Endothelial cell (in vitro differentiated cells): ENCODE data around the gene CFAP90. TPM values are rescaled to one million over a fixed set of nuclear protein-coding genes. Genes with fewer than 3 reads are reported as not detected.

ENCODE experiments used
- DNase-seq: peaks from one replicate; pipeline ENCODE4 v3.0.0; 2021; ENCODE audit warnings: low spot score
- H3K27ac Mint-ChIP-seq: one replicate; pipeline ENCODE4 v1.8.0; 2021; ENCODE audit warnings: mixed read lengths, inconsistent platforms; ENCODE audit not compliant: unreplicated experiment
- H3K27me3 Mint-ChIP-seq: one replicate; pipeline ENCODE4 v1.8.0; 2021; ENCODE audit warnings: mild to moderate bottlenecking, moderate library complexity, mixed read lengths, inconsistent platforms; ENCODE audit not compliant: unreplicated experiment
- H3K36me3 Mint-ChIP-seq: one replicate; pipeline ENCODE4 v1.8.0; 2021; ENCODE audit warnings: mild to moderate bottlenecking, low read depth, mixed read lengths, inconsistent platforms; ENCODE audit not compliant: unreplicated experiment
- H3K4me1 Mint-ChIP-seq: one replicate; pipeline ENCODE4 v1.8.0; 2021; ENCODE audit warnings: mild to moderate bottlenecking, mixed read lengths, inconsistent platforms; ENCODE audit not compliant: unreplicated experiment
- H3K4me3 Mint-ChIP-seq: one replicate; pipeline ENCODE4 v1.8.0; 2021; ENCODE audit warnings: mild to moderate bottlenecking, mixed read lengths, inconsistent platforms; ENCODE audit not compliant: unreplicated experiment
- H3K9me3 Mint-ChIP-seq: one replicate; pipeline ENCODE4 v1.8.0; 2021; ENCODE audit warnings: mixed read lengths, inconsistent platforms; ENCODE audit not compliant: unreplicated experiment
- total RNA-seq: library from RNA; stranded (reverse); fragmentation: NEBNext Ultra II Directional; extraction: Animal tissue kit (Norgen Biotek cat#: 25700); gene quantifications from one replicate; pipeline ENCODE4 v1.2.1, GENCODE V29; 2021; ENCODE audit not compliant: unreplicated experiment
- TF ChIP-seq, protein P1 (sequence below): fragments of 200-600 bp; sonication (generic); IDR thresholded peaks from one replicate; pipeline ENCODE4 v1.5.0; 2021; ENCODE audit warnings: antibody characterized with exemption; ENCODE audit not compliant: unreplicated experiment

CFAP90 gene
- total RNA-seq, 1 donor from 2014 or later = not detected

- TF ChIP-seq, protein P1, sequence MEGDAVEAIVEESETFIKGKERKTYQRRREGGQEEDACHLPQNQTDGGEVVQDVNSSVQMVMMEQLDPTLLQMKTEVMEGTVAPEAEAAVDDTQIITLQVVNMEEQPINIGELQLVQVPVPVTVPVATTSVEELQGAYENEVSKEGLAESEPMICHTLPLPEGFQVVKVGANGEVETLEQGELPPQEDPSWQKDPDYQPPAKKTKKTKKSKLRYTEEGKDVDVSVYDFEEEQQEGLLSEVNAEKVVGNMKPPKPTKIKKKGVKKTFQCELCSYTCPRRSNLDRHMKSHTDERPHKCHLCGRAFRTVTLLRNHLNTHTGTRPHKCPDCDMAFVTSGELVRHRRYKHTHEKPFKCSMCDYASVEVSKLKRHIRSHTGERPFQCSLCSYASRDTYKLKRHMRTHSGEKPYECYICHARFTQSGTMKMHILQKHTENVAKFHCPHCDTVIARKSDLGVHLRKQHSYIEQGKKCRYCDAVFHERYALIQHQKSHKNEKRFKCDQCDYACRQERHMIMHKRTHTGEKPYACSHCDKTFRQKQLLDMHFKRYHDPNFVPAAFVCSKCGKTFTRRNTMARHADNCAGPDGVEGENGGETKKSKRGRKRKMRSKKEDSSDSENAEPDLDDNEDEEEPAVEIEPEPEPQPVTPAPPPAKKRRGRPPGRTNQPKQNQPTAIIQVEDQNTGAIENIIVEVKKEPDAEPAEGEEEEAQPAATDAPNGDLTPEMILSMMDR = no peak
- no peak for DNase-seq
- Mint-ChIP-seq H3K9me3 (no peaks in the 10 kb centered on the region), H3K36me3 (no peaks in the 10 kb centered on the region), H3K4me1 (no peaks in the 10 kb centered on the region), H3K27me3 (peaks cover 18% of the 10 kb centered on the region), H3K4me3 (peak overlapping the region; percentile 86), H3K27ac (peak overlapping the region; percentile 82)
Measured at GRCh38 chr5:7851240-7851592, 283 bp upstream of the CFAP90 start.

- TF ChIP-seq, protein P1 = no peak
- Mint-ChIP-seq H3K9me3 (no peaks in the 10 kb centered on the region), H3K27me3 (peaks cover 18% of the 10 kb centered on the region), H3K4me3 (peak overlapping the region; percentile 85), H3K4me1 (no peaks in the 10 kb centered on the region), H3K27ac (no peak overlapping the region), H3K36me3 (no peaks in the 10 kb centered on the region)
- DNase-seq = peak; percentile 30
Measured at GRCh38 chr5:7849681-7850394, 1.1 kb downstream of the CFAP90 start.

DNA sequence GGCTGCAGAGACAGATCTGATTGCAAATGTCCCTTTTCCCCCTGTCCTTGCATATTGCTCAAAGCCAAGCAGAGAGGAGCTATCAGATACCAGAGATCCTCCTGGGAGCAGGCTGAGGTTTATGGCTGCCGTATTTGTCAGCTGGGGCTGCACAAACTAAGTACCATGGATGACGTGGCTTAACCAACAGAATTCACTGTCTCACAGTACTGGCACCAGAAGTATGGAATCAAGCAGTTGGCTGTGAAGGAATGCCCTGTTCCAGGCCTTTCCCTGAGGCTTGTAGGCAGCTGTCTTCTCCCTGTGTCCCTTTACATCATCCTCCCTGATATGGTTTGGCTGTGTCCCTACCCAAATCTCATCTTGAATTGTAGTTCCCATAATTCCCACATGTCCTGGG, 2.6 kb downstream of the CFAP90 start:
- TF ChIP-seq, protein P1 = no peak
- Mint-ChIP-seq H3K4me3 (no peak overlapping the region), H3K9me3 (no peaks in the 10 kb centered on the region), H3K4me1 (no peaks in the 10 kb centered on the region), H3K27ac (no peak overlapping the region), H3K36me3 (no peaks in the 10 kb centered on the region), H3K27me3 (peaks cover 18% of the 10 kb centered on the region)
- no peak for DNase-seq

DNA sequence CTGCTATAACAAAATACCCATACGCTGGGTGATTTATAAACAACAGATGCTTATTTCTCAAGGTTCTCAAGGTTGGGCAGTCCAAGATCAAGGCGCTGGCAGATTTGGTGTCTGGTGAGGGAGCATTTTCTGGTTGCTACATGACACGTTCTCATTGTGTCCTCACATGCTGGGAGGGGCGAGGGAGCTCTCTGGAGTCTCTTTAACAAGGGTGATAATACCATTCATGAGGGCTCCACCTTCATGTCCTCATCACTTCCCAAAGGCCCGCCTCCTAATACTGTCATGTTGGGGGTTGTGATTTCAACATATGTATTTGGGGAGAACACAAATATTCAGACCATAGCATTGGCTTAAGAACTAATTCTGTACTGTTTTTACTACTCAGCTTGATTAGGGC, 4.6 kb downstream of the CFAP90 start:
- TF ChIP-seq, protein P1 = no peak
- DNase-seq = no peak
- Mint-ChIP-seq H3K4me1 (no peaks in the 10 kb centered on the region), H3K9me3 (no peaks in the 10 kb centered on the region), H3K27me3 (peaks cover 14% of the 10 kb centered on the region), H3K4me3 (no peak overlapping the region), H3K36me3 (no peaks in the 10 kb centered on the region), H3K27ac (no peak overlapping the region)

DNA sequence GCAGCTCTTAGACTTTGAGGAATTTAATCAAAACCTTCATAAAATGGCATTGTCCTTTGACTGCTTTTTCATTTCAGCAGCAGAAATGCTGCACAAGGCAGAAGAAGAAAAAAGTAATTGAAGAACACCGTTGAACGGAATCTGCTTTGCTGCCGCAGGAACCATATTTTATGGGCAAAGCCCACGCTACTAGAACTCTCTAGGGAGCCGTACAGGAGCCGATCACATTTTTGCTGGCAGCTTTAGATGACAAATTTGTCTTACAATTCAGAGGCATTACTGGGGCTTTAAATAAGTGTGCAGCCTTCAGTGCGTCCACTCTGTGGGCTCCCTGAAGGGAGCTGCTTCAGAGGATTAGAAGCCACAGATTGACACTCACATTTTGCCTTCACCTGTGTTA, 5.4 kb downstream of the CFAP90 start:
- TF ChIP-seq, protein P1 = no peak
- no peak overlapping the region for H3K27ac Mint-ChIP-seq
- no peak overlapping the region for H3K4me3 Mint-ChIP-seq
- H3K27me3 Mint-ChIP-seq = peaks cover 11% of the 10 kb centered on the region
- no peak for DNase-seq
- H3K36me3 Mint-ChIP-seq = no peaks in the 10 kb centered on the region
- H3K4me1 Mint-ChIP-seq = no peaks in the 10 kb centered on the region
- H3K9me3 Mint-ChIP-seq = no peaks in the 10 kb centered on the region
